Dermis blood vessel endothelial cell (primary cell): Measurements from ENCODE around the gene XYLT1. TPM values are rescaled to one million over a fixed set of nuclear protein-coding genes. Genes with fewer than 3 reads are reported as not detected.

Experiments
- DNase-seq: peaks from one replicate; pipeline ENCODE4 v3.0.0; 2010
- total RNA-seq: library from RNA; depleted of rRNA; stranded (reverse); fragments of >200 nt; gene quantifications from 2 replicates; pipeline ENCODE4 v1.2.3, GENCODE V29; 2014

The XYLT1 gene
- total RNA-seq, 1 donor from 2014 or later, result 2.0 TPM

- DNase-seq, result no peak
Observed at GRCh38 chr16:17374668-17375255, 96.0 kb downstream of the XYLT1 start.

- DNase-seq, result no peak
Observed at GRCh38 chr16:17373533-17373932, 97.2 kb downstream of the XYLT1 start.

GRCh38 chr16:17372386-17372785, 98.4 kb downstream of the XYLT1 start:
- DNase-seq, result peak; percentile 33

- no peak for DNase-seq
Observed at GRCh38 chr16:17371299-17371698, 99.5 kb downstream of the XYLT1 start.

GRCh38 chr16:17370731-17371285, 100.0 kb downstream of the XYLT1 start:
- no peak for DNase-seq

- peak; percentile 37 for DNase-seq
Observed at GRCh38 chr16:17370223-17370707, 100.5 kb downstream of the XYLT1 start.

GRCh38 chr16:17369421-17370222, 101.1 kb downstream of the XYLT1 start:
- DNase-seq, result peak; percentile 74

- DNase-seq, result no peak
Observed at GRCh38 chr16:17368951-17369350, 101.8 kb downstream of the XYLT1 start.

- DNase-seq, result no peak
Observed at GRCh38 chr16:17368446-17368845, 102.3 kb downstream of the XYLT1 start.

GRCh38 chr16:17367923-17368322, 102.8 kb downstream of the XYLT1 start:
- DNase-seq, result peak; percentile 61

GRCh38 chr16:17367036-17367435, 103.7 kb downstream of the XYLT1 start:
- DNase-seq, result no peak

- no peak for DNase-seq
Observed at GRCh38 chr16:17366299-17366961, 104.3 kb downstream of the XYLT1 start.

- DNase-seq, result no peak
Observed at GRCh38 chr16:17365591-17366298, 105.0 kb downstream of the XYLT1 start.

- DNase-seq, result no peak
Observed at GRCh38 chr16:17365211-17365541, 105.6 kb downstream of the XYLT1 start.

- peak; percentile 66 for DNase-seq
Observed at GRCh38 chr16:17364319-17365210, 106.2 kb downstream of the XYLT1 start.

- DNase-seq, result no peak
Observed at GRCh38 chr16:17362946-17363345, 107.8 kb downstream of the XYLT1 start.

- no peak for DNase-seq
Observed at GRCh38 chr16:17362183-17362582, 108.6 kb downstream of the XYLT1 start.

- DNase-seq, result no peak
Observed at GRCh38 chr16:17360693-17361122, 110.1 kb downstream of the XYLT1 start.

- DNase-seq, result no peak
Observed at GRCh38 chr16:17359788-17360390, 110.9 kb downstream of the XYLT1 start.

GRCh38 chr16:17358846-17359245, 111.9 kb downstream of the XYLT1 start:
- peak; percentile 10 for DNase-seq

- no peak for DNase-seq
Observed at GRCh38 chr16:17358355-17358754, 112.4 kb downstream of the XYLT1 start.
